RWPE2 (cell line): ENCODE measurements around the gene CD2AP.

Source experiments
- ATAC-seq: fragments of 200-7000 bp; cut with Tn5 transposase; 3 replicates; pipeline ENCODE4 v1.9.1; 2021; ENCODE audit warnings: low read depth
- DNase-seq: peaks from one replicate; pipeline ENCODE4 v3.0.0-alpha.2; 2020; ENCODE audit warnings: low spot score
- H3K27ac ChIP-seq: fragments of 450-650 bp; 2 replicates; pipeline ENCODE4 v1.5.1; 2017; ENCODE audit warnings: mild to moderate bottlenecking; ENCODE audit not compliant: poor library complexity, severe bottlenecking
- H3K27me3 ChIP-seq: fragments of 250-450 bp; sonication (Bioruptor Pico); 2 replicates; pipeline ENCODE4 v1.5.1; 2021; ENCODE audit warnings: mild to moderate bottlenecking, moderate library complexity; ENCODE audit not compliant: insufficient read depth, poor library complexity, severe bottlenecking
- H3K36me3 ChIP-seq: fragments of 250-450 bp; sonication (Bioruptor Pico); 2 replicates; pipeline ENCODE4 v1.5.1; 2020; ENCODE audit warnings: low read depth, mild to moderate bottlenecking, moderate library complexity
- H3K4me1 ChIP-seq: fragments of 250-450 bp; sonication (Bioruptor Pico); 2 replicates; pipeline ENCODE4 v1.5.1; 2021; ENCODE audit warnings: mild to moderate bottlenecking, moderate library complexity; ENCODE audit not compliant: insufficient read depth, poor library complexity, severe bottlenecking
- H3K4me3 ChIP-seq: fragments of 250-450 bp; sonication (Bioruptor Pico); 2 replicates; pipeline ENCODE4 v1.5.1; 2021; ENCODE audit warnings: mild to moderate bottlenecking, moderate library complexity; ENCODE audit not compliant: severe bottlenecking
- H3K9me3 ChIP-seq: fragments of 250-450 bp; sonication (Bioruptor Pico); 2 replicates; pipeline ENCODE4 v1.5.1; 2021; ENCODE audit warnings: mild to moderate bottlenecking, moderate library complexity; ENCODE audit not compliant: severe bottlenecking
- TF ChIP-seq, protein P1 (sequence below): fragments of 450-650 bp; IDR thresholded peaks from one replicate; pipeline ENCODE4 v1.5.1; 2017; ENCODE audit warnings: mild to moderate bottlenecking, moderate library complexity; ENCODE audit not compliant: poor library complexity, severe bottlenecking

CD2AP gene

GRCh38 chr6:47663462-47664216, 186.1 kb downstream of the CD2AP start:
- Histone ChIP-seq H3K27ac (no peak overlapping the region), H3K27me3 (no peaks in the 10 kb centered on the region), H3K36me3 (no peaks in the 10 kb centered on the region), H3K4me1 (peaks cover 14% of the 10 kb centered on the region), H3K9me3 (no peaks in the 10 kb centered on the region), H3K4me3 (no peak overlapping the region)
- DNase-seq (no peak), ATAC-seq (no peak)
- TF ChIP-seq, protein P1, sequence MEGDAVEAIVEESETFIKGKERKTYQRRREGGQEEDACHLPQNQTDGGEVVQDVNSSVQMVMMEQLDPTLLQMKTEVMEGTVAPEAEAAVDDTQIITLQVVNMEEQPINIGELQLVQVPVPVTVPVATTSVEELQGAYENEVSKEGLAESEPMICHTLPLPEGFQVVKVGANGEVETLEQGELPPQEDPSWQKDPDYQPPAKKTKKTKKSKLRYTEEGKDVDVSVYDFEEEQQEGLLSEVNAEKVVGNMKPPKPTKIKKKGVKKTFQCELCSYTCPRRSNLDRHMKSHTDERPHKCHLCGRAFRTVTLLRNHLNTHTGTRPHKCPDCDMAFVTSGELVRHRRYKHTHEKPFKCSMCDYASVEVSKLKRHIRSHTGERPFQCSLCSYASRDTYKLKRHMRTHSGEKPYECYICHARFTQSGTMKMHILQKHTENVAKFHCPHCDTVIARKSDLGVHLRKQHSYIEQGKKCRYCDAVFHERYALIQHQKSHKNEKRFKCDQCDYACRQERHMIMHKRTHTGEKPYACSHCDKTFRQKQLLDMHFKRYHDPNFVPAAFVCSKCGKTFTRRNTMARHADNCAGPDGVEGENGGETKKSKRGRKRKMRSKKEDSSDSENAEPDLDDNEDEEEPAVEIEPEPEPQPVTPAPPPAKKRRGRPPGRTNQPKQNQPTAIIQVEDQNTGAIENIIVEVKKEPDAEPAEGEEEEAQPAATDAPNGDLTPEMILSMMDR, result no peak

DNA sequence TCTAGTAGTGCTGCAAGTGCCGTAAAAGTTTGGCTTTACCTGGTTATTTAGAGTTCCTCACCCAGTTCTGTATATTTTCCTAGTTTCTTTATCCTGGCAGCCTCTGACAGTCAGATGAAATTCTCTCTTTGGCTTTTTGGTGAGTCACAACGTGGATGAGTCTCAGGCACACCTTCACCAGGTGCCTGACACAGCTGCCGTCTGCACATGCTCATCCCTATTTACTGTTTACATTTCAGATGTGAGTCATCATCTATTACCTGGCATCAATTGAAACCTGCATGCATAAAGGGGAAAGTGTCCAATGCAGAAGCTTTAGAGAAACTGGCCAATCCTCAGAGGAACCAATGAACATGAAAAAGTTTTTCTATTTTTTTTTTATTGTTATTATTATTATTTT, 187.5 kb downstream of the CD2AP start:
- Histone ChIP-seq H3K4me3 (no peak overlapping the region), H3K4me1 (peaks cover 23% of the 10 kb centered on the region), H3K36me3 (no peaks in the 10 kb centered on the region), H3K27me3 (no peaks in the 10 kb centered on the region), H3K27ac (peak overlapping the region; percentile 5), H3K9me3 (no peaks in the 10 kb centered on the region)
- TF ChIP-seq, protein P1, result no peak
- ATAC-seq (peak; percentile 96), DNase-seq (peak; percentile 83)

GRCh38 chr6:47669684-47670513, 192.3 kb downstream of the CD2AP start:
- ATAC-seq (peak; percentile 70), DNase-seq (no peak)
- Histone ChIP-seq H3K4me1 (peaks cover 29% of the 10 kb centered on the region), H3K4me3 (no peak overlapping the region), H3K27me3 (no peaks in the 10 kb centered on the region), H3K36me3 (no peaks in the 10 kb centered on the region), H3K27ac (peak overlapping the region; percentile 74), H3K9me3 (no peaks in the 10 kb centered on the region)
- TF ChIP-seq, protein P1, result no peak

DNA sequence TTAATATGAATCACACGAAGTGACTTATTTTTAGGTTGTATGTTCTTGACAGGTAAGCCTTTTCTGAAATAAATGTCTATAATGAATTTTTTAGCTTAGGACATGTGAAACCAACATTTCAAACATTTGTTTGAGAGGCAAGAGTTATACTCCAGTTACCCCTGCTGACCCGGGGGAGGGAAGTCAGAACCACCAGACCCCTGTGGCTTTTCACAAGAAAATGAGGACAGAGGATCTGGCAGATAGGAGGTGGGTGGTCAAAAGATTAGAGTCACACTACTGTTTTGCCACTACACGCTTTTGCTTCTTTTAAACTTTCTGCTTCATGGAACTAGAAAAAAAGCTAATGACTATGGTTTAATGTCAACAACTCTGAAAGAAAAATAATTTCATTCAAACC, 193.3 kb downstream of the CD2AP start:
- no peak overlapping the region for H3K4me3 ChIP-seq
- no peaks in the 10 kb centered on the region for H3K27me3 ChIP-seq
- H3K27ac ChIP-seq, result peak overlapping the region; percentile 74
- no peaks in the 10 kb centered on the region for H3K9me3 ChIP-seq
- H3K4me1 ChIP-seq, result peaks cover 23% of the 10 kb centered on the region
- DNase-seq, result no peak
- TF ChIP-seq, protein P1, result no peak
- H3K36me3 ChIP-seq, result no peaks in the 10 kb centered on the region
- no peak for ATAC-seq
